IPS-18a (cell line): ENCODE results near the gene CENPB.
"Not testable (repeated sequence)": the region's sequence is repeated elsewhere in the genome, so short reads cannot be mapped to it uniquely, and the experiment has no call there.

Experiments
- H3K27ac ChIP-seq: one replicate; pipeline ENCODE4 v1.5.1; 2013; ENCODE audit warnings: low read length
- H3K27me3 ChIP-seq: one replicate; pipeline ENCODE4 v1.6.1; 2013; ENCODE audit warnings: mild to moderate bottlenecking, low read length; ENCODE audit not compliant: control insufficient read depth, insufficient read depth
- H3K36me3 ChIP-seq: one replicate; pipeline ENCODE4 v1.6.1; 2013; ENCODE audit warnings: low read depth, low read length; ENCODE audit not compliant: control insufficient read depth
- H3K4me1 ChIP-seq: one replicate; pipeline ENCODE4 v1.6.1; 2013; ENCODE audit warnings: low read depth, low read length; ENCODE audit not compliant: control insufficient read depth
- H3K4me3 ChIP-seq: one replicate; pipeline ENCODE4 v1.5.1; 2013; ENCODE audit warnings: low read length
- H3K9ac ChIP-seq: one replicate; pipeline ENCODE4 v1.6.1; 2013; ENCODE audit warnings: mild to moderate bottlenecking, low read length, moderate library complexity
- H3K9me3 ChIP-seq: one replicate; pipeline ENCODE4 v1.6.1; 2013; ENCODE audit warnings: low read depth, low read length; ENCODE audit not compliant: control insufficient read depth

The CENPB gene

DNA sequence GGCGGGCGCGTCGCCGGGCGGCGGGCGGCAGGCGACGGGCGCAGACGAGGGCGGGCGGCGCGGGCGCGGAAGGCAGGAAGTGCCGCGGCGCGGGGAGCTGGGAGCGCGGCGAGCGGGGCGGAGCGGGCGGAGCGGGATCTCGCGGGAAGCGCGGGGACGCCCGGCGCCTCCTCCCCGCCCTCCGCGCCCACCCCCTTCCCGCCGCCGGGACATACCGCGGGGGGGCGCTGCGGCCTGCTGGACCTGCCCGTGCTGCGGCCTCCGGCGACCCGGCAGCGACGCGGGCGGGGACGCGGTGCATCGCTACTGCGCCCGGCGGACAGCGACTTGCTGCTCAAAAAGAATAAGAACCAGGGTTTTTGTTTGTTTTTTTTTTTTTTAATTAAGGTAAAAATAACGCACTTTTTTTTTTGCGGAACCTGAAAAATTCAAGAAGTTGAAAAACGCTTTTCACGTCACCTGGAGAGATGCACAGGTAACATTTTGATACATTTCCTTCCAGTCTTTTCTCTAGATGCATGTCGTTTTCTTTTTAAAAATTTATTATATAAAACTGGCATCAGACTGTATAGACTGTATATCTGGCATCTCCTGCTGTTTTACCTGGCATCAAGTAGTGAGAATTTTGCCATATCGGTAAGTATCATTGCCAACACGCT, at the start of gene CENPB:
Gene CENPB, minus strand, starts transcription at position 76 of the 659 bp plus-strand sequence. CDS start 257 bp downstream, outside the sequence.
- H3K9ac ChIP-seq = peak within 1 kb of the TSS; percentile 45
- peak within 1 kb of the TSS; percentile 70 for H3K4me3 ChIP-seq
- H3K27ac ChIP-seq = no peak within 1 kb of the TSS

DNA sequence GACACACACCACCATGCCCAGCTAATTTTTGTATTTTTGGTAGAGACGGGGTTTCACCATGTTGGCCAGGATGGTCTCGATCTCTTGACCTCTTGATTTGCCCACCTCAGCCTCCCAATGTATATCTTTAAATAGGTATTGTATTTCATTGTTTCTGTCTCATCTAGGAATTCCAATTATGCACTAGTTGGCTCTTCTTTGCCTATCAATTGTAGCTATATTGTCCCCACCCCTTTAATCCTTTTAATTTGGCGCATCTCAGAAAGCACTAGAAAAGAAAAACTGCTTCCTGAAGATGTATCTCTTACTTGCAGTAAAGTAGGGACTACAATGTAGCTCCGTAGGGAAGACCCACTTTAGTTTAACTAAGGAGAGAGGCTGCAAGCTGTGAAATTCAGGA, 49.6 kb upstream of the CENPB start:
- H3K27me3 ChIP-seq = no peaks in the 10 kb centered on the region
- no peaks in the 10 kb centered on the region for H3K36me3 ChIP-seq
- no peak overlapping the region for H3K27ac ChIP-seq
- no peak overlapping the region for H3K4me3 ChIP-seq
- no peaks in the 10 kb centered on the region for H3K4me1 ChIP-seq
- no peak overlapping the region for H3K9ac ChIP-seq
- no peaks in the 10 kb centered on the region for H3K9me3 ChIP-seq

More for the DNA sequence above, at the start of gene CENPB:
- Histone ChIP-seq H3K27me3 (peaks cover 23% of the 10 kb centered on the region), H3K36me3 (no peaks in the 10 kb centered on the region), H3K4me1 (peaks cover 4% of the 10 kb centered on the region), H3K9me3 (no peaks in the 10 kb centered on the region)

GRCh38 chr20:3829891-3830290, 43.4 kb upstream of the CENPB start:
- H3K4me1 ChIP-seq, H3K9me3 ChIP-seq, H3K27ac ChIP-seq, H3K9ac ChIP-seq, H3K27me3 ChIP-seq, H3K4me3 ChIP-seq, H3K36me3 ChIP-seq: not testable (repeated sequence)

GRCh38 chr20:3828798-3829197, 42.3 kb upstream of the CENPB start:
- H3K27ac ChIP-seq = no peak overlapping the region
- H3K27me3 ChIP-seq = no peaks in the 10 kb centered on the region
- no peaks in the 10 kb centered on the region for H3K9me3 ChIP-seq
- no peak overlapping the region for H3K4me3 ChIP-seq
- H3K9ac ChIP-seq = no peak overlapping the region
- no peaks in the 10 kb centered on the region for H3K4me1 ChIP-seq
- no peaks in the 10 kb centered on the region for H3K36me3 ChIP-seq

- Histone ChIP-seq H3K9ac (no peak overlapping the region), H3K36me3 (no peaks in the 10 kb centered on the region), H3K9me3 (no peaks in the 10 kb centered on the region), H3K27me3 (no peaks in the 10 kb centered on the region), H3K4me3 (no peak overlapping the region), H3K27ac (no peak overlapping the region), H3K4me1 (no peaks in the 10 kb centered on the region)
Observed at GRCh38 chr20:3826420-3826819, 39.9 kb upstream of the CENPB start.

GRCh38 chr20:3825526-3825925, 39.0 kb upstream of the CENPB start:
- Histone ChIP-seq H3K27ac (no peak overlapping the region), H3K9ac (no peak overlapping the region), H3K9me3 (no peaks in the 10 kb centered on the region), H3K36me3 (no peaks in the 10 kb centered on the region), H3K27me3 (no peaks in the 10 kb centered on the region), H3K4me3 (no peak overlapping the region), H3K4me1 (no peaks in the 10 kb centered on the region)

- H3K4me1 ChIP-seq = peaks cover 3% of the 10 kb centered on the region
- H3K9ac ChIP-seq = no peak overlapping the region
Observed at GRCh38 chr20:3823881-3824280, 37.3 kb upstream of the CENPB start.

DNA sequence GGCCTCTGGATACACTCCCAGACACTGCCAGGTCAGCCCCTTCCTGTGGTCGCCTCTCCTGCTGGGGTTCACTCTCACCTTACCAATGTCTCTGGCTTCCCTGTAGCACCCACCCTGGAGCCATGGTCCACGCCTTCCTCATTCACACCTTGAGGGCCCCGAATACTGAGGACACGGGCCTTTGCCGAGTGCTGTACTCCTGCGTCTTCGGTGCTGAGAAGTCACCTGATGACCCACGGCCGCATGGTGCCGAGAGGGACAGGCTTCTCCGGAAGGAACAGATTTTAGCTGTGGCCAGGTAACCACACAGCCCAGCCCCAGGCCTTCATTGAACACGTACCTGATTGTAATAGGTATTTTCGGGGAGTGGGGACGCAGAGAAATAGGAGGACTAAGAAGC, 35.5 kb upstream of the CENPB start:
- Histone ChIP-seq H3K36me3 (no peaks in the 10 kb centered on the region), H3K9ac (no peak overlapping the region), H3K4me1 (peaks cover 3% of the 10 kb centered on the region), H3K4me3 (no peak overlapping the region), H3K27me3 (no peaks in the 10 kb centered on the region), H3K9me3 (no peaks in the 10 kb centered on the region), H3K27ac (no peak overlapping the region)

More at GRCh38 chr20:3823881-3824280, 37.3 kb upstream of the CENPB start:
- Histone ChIP-seq H3K27me3 (no peaks in the 10 kb centered on the region), H3K27ac (no peak overlapping the region), H3K36me3 (no peaks in the 10 kb centered on the region), H3K4me3 (no peak overlapping the region), H3K9me3 (no peaks in the 10 kb centered on the region)

- Histone ChIP-seq H3K27me3 (no peaks in the 10 kb centered on the region), H3K4me3 (peak overlapping the region; percentile 92), H3K9me3 (no peaks in the 10 kb centered on the region), H3K9ac (peak overlapping the region; percentile 90), H3K27ac (peak overlapping the region; percentile 82), H3K36me3 (no peaks in the 10 kb centered on the region), H3K4me1 (peaks cover 6% of the 10 kb centered on the region)
Observed at GRCh38 chr20:3820901-3821727, 34.6 kb upstream of the CENPB start.

- H3K4me1 ChIP-seq = peaks cover 9% of the 10 kb centered on the region
- no peaks in the 10 kb centered on the region for H3K36me3 ChIP-seq
- H3K27me3 ChIP-seq = no peaks in the 10 kb centered on the region
- no peaks in the 10 kb centered on the region for H3K9me3 ChIP-seq
- H3K9ac ChIP-seq = peak within 1 kb of the TSS; percentile 90
- H3K27ac ChIP-seq = peak within 1 kb of the TSS; percentile 83
- H3K4me3 ChIP-seq = peak within 1 kb of the TSS; percentile 92
Observed at GRCh38 chr20:3820048-3820900, 33.7 kb upstream of the CENPB start, which contains the start of gene AP5S1. AP5S1 (plus strand) TSS chr20:3820547; CDS start chr20:3822118, 1,571 bp downstream.

- Histone ChIP-seq H3K9me3 (no peaks in the 10 kb centered on the region), H3K9ac (peak overlapping the region; percentile 90), H3K36me3 (no peaks in the 10 kb centered on the region), H3K4me1 (peaks cover 9% of the 10 kb centered on the region), H3K4me3 (peak overlapping the region; percentile 92), H3K27ac (no peak overlapping the region), H3K27me3 (no peaks in the 10 kb centered on the region)
Observed at GRCh38 chr20:3819411-3820047, 33.0 kb upstream of the CENPB start.
